Astrocyte (in vitro differentiated cells and primary cell): Measurements from ENCODE around the gene PPP2R2C.

ENCODE experiments used
- CTCF ChIP-seq: IDR thresholded peaks from 2 replicates; pipeline ENCODE4 v1.5.1; 2011; ENCODE audit warnings: low read depth, mild to moderate bottlenecking, inconsistent platforms, low read length, moderate library complexity; ENCODE audit not compliant: insufficient read depth
- EZH2 ChIP-seq: IDR thresholded peaks from 2 replicates; pipeline ENCODE4 v1.6.1; 2012; ENCODE audit warnings: mild to moderate bottlenecking, low read length, inconsistent platforms; ENCODE audit not compliant: insufficient read depth

- TF ChIP-seq CTCF (no peak), EZH2 (no peak)
Observed at GRCh38 chr4:6306299-6306698, 166.1 kb downstream of the PPP2R2C start.
